H1 (cell line): ENCODE data around the gene CTTNBP2NL. TPM values are rescaled to one million over a fixed set of nuclear protein-coding genes. Genes with fewer than 3 reads are reported as not detected.

Experiments used
- CTCF ChIA-PET: fragments of 300-600 bp; sonication (Branson Sonifier 250); formaldehyde crosslinking; loops from one replicate; lab custom pipeline; 2021; ENCODE audit not compliant: partially characterized antibody; lab: Charles Lee
- POLR2A ChIA-PET: fragments of 300-600 bp; sonication (Branson Sonifier 250); formaldehyde crosslinking; loops from one replicate; lab custom pipeline; 2021; ENCODE audit warnings: inconsistent platforms; ENCODE audit not compliant: partially characterized antibody; lab: Charles Lee
- DNase-seq, 2 experiments: peaks; one replicate each; pipeline versions ENCODE4 v3.0.0 to v3.0.0-alpha.2; 2010 to 2022; ENCODE audit warnings: low spot score in 2 of 2, low read depth in 1 of 2, mixed read lengths in 1 of 2
- FAIRE-seq: peaks from 2 replicates; lab custom pipeline; 2011; peaks lifted over from hg19 to GRCh38; lab: Jason Lieb, UNC
- H2AFZ ChIP-seq: 2 replicates; pipeline ENCODE4 v1.8.1; 2012; ENCODE audit warnings: low read length, inconsistent platforms
- H2AK5ac ChIP-seq: 2 replicates; pipeline ENCODE4 v1.6.1; 2013; ENCODE audit warnings: low read depth, low read length
- H2BK120ac ChIP-seq: replicated peaks from 2 replicates; pipeline ENCODE3; 2013; ENCODE audit warnings: low read depth, low read length, inconsistent platforms
- H2BK12ac ChIP-seq: 2 replicates; pipeline ENCODE4 v1.6.1; 2013; ENCODE audit warnings: low read depth, low read length
- H2BK15ac ChIP-seq: 2 replicates; pipeline ENCODE4 v1.6.1; 2013; ENCODE audit warnings: low read length
- H2BK20ac ChIP-seq: 2 replicates; pipeline ENCODE4 v1.6.1; 2013; ENCODE audit warnings: low read length
- H2BK5ac ChIP-seq: 2 replicates; pipeline ENCODE4 v1.6.1; 2013; ENCODE audit warnings: low read depth, low read length
- H3K14ac ChIP-seq: 2 replicates; pipeline ENCODE4 v1.6.1; 2013; ENCODE audit warnings: inconsistent platforms; ENCODE audit not compliant: insufficient read length
- H3K18ac ChIP-seq: 2 replicates; pipeline ENCODE4 v1.6.1; 2013; ENCODE audit warnings: low read length; ENCODE audit errors: extremely low read depth
- H3K23ac ChIP-seq: 2 replicates; pipeline ENCODE4 v1.6.1; 2013; ENCODE audit warnings: inconsistent platforms; ENCODE audit not compliant: insufficient read length
- H3K23me2 ChIP-seq: 2 replicates; pipeline ENCODE4 v1.6.1; 2013; ENCODE audit warnings: low read depth, low read length
- H3K27ac ChIP-seq: 2 replicates; pipeline ENCODE4 v1.6.1; 2011; ENCODE audit warnings: low read depth, low read length, inconsistent platforms
- H3K27me3 ChIP-seq, 4 experiments: replicated peaks in 1 of 4; 1 replicate in 1 of 4; 2 replicates in 3 of 4; pipeline versions ENCODE4 v1.6.1 to v1.8.1; 2011 to 2013; ENCODE audit warnings: low read length in 3 of 4, mild to moderate bottlenecking in 3 of 4, inconsistent platforms in 2 of 4, mixed read lengths in 2 of 4, moderate library complexity in 1 of 4; ENCODE audit not compliant: control insufficient read depth in 3 of 4, insufficient read depth in 3 of 4; ENCODE audit errors: extremely low read depth in 1 of 4
- H3K36me3 ChIP-seq, 4 experiments: 2 replicates each; pipeline versions ENCODE4 v1.6.1 to v1.8.1; 2011 to 2013; ENCODE audit warnings: mild to moderate bottlenecking in 4 of 4, low read length in 3 of 4, moderate library complexity in 2 of 4, control low read depth in 1 of 4, inconsistent platforms in 1 of 4; ENCODE audit not compliant: insufficient read depth in 4 of 4, control insufficient read depth in 2 of 4
- H3K4ac ChIP-seq: replicated peaks from 2 replicates; pipeline ENCODE3; 2013; ENCODE audit warnings: low read length, low read depth, mixed read lengths, inconsistent platforms; ENCODE audit not compliant: insufficient read length
- H3K4me1 ChIP-seq, 4 experiments: replicated peaks in 1 of 4; 1 replicate in 1 of 4; 2 replicates in 3 of 4; pipeline versions ENCODE4 v1.6.1 to v1.8.1; 2011 to 2013; ENCODE audit warnings: low read length in 3 of 4, inconsistent platforms in 2 of 4, mixed read lengths in 1 of 4; ENCODE audit not compliant: insufficient read depth in 4 of 4, control insufficient read depth in 3 of 4
- H3K4me2 ChIP-seq, 2 experiments: 2 replicates each; pipeline versions ENCODE4 v1.6.1 to v1.8.1; 2011 to 2013; ENCODE audit warnings: low read depth in 2 of 2, low read length in 2 of 2, control low read depth in 1 of 2, inconsistent platforms in 1 of 2, mild to moderate bottlenecking in 1 of 2; ENCODE audit not compliant: insufficient read depth in 1 of 2
- H3K4me3 ChIP-seq, 4 experiments: fragments of 200-600, 300-600 bp in 1 of 4; sonication (generic), shearing (Covaris generic), sonication (Bioruptor Twin) in 1 of 4; 2 replicates each; pipeline versions ENCODE4 v1.5.1 to v1.8.1; 2011 to 2016; ENCODE audit warnings: low read length in 4 of 4, low read depth in 3 of 4, control low read depth in 2 of 4, inconsistent platforms in 2 of 4, mild to moderate bottlenecking in 2 of 4, mixed read lengths in 1 of 4, moderate library complexity in 1 of 4; ENCODE audit not compliant: insufficient read depth in 2 of 4; ENCODE audit errors: extremely low read depth in 1 of 4
- H3K56ac ChIP-seq: replicated peaks from 2 replicates; pipeline ENCODE3; 2013; ENCODE audit warnings: low read depth, mild to moderate bottlenecking, mixed read lengths, low read length, inconsistent platforms; ENCODE audit not compliant: insufficient read length
- H3K79me1 ChIP-seq: 2 replicates; pipeline ENCODE4 v1.6.1; 2013; ENCODE audit warnings: low read depth, low read length, control low read depth
- H3K79me2 ChIP-seq, 2 experiments: 2 replicates each; pipeline versions ENCODE4 v1.6.1 to v1.8.1; 2012 to 2013; ENCODE audit warnings: low read length in 2 of 2, mild to moderate bottlenecking in 2 of 2, inconsistent platforms in 1 of 2; ENCODE audit not compliant: insufficient read depth in 2 of 2, control insufficient read depth in 1 of 2
- H3K9ac ChIP-seq, 4 experiments: replicated peaks in 1 of 4; 1 replicate in 1 of 4; 2 replicates in 3 of 4; pipeline versions ENCODE4 v1.6.1 to v1.8.1; 2011 to 2013; ENCODE audit warnings: low read depth in 3 of 4, low read length in 3 of 4, control low read depth in 2 of 4, mild to moderate bottlenecking in 2 of 4, moderate library complexity in 2 of 4, inconsistent platforms in 1 of 4; ENCODE audit errors: extremely low read depth in 1 of 4
- H3K9me3 ChIP-seq, 2 experiments: 2 replicates each; pipeline versions ENCODE4 v1.6.1 to v1.8.1; 2012 to 2013; ENCODE audit warnings: mild to moderate bottlenecking in 2 of 2, moderate library complexity in 2 of 2, control low read depth in 1 of 2, inconsistent platforms in 1 of 2, low read depth in 1 of 2, low read length in 1 of 2, mixed read lengths in 1 of 2; ENCODE audit not compliant: insufficient read depth in 2 of 2
- H4K20me1 ChIP-seq, 2 experiments: replicated peaks in 1 of 2; 2 replicates each; pipeline versions ENCODE3 to v1.8.1; 2011 to 2013; ENCODE audit warnings: inconsistent platforms in 2 of 2, low read length in 2 of 2, mild to moderate bottlenecking in 1 of 2; ENCODE audit not compliant: insufficient read depth in 2 of 2, control insufficient read depth in 1 of 2
- H4K5ac ChIP-seq: 2 replicates; pipeline ENCODE4 v1.6.1; 2013; ENCODE audit warnings: low read length, low read depth, mixed read lengths, inconsistent platforms; ENCODE audit not compliant: insufficient read length
- H4K8ac ChIP-seq: 2 replicates; pipeline ENCODE4 v1.8.0; 2013; ENCODE audit warnings: mild to moderate bottlenecking, moderate library complexity, low read length, inconsistent platforms; ENCODE audit not compliant: insufficient read depth; ENCODE audit errors: extremely low read depth
- H4K91ac ChIP-seq: replicated peaks from 2 replicates; pipeline ENCODE3; 2013; ENCODE audit warnings: low read length, mixed read lengths, inconsistent platforms; ENCODE audit not compliant: insufficient read length
- BCL11A ChIP-seq, 2 experiments: IDR thresholded peaks; one replicate each; pipeline ENCODE4 v1.6.1; 2011; ENCODE audit warnings: low read depth in 2 of 2, low read length in 2 of 2, mild to moderate bottlenecking in 2 of 2
- CHD1 ChIP-seq: IDR thresholded peaks from 2 replicates; pipeline ENCODE4 v1.6.1; 2012; ENCODE audit warnings: low read depth, low read length, improper control_type of control experiment
- CREB1 ChIP-seq: IDR thresholded peaks from 2 replicates; pipeline ENCODE4 v1.6.1; 2012; ENCODE audit warnings: inconsistent platforms
- GTF2F1 ChIP-seq: IDR thresholded peaks from 2 replicates; pipeline ENCODE4 v1.6.1; 2012; ENCODE audit warnings: low read depth, low read length, improper control_type of control experiment, borderline replicate concordance
- SAP30 ChIP-seq: fragments of 300-600 bp; sonication (generic); IDR thresholded peaks from 2 replicates; pipeline ENCODE4 v1.7.1; 2012; ENCODE audit warnings: low read length, moderate library complexity, mild to moderate bottlenecking, inconsistent platforms; ENCODE audit not compliant: insufficient read depth, insufficient replicate concordance
- SP1 ChIP-seq: IDR thresholded peaks from 2 replicates; pipeline ENCODE4 v1.6.1; 2011; ENCODE audit warnings: low read depth, low read length
- SP4 ChIP-seq: IDR thresholded peaks from 2 replicates; pipeline ENCODE4 v1.6.1; 2012; ENCODE audit warnings: low read length, inconsistent platforms
- WGBS, 2 experiments: shearing (Covaris generic) in 1 of 2; methylation state at CpG; one replicate each; pipeline versions ENCODE4 v1.1.6 to v1.1.7; 2013 to 2015; ENCODE audit warnings: low lambda C conversion rate in 2 of 2, mixed read lengths in 2 of 2, inconsistent platforms in 1 of 2, low coverage in 1 of 2, missing lambda C conversion rate in 1 of 2; ENCODE audit not compliant: insufficient replicate concordance in 2 of 2, insufficient coverage in 1 of 2, insufficient read length in 1 of 2; ENCODE audit errors: extremely low coverage in 1 of 2, missing lambda C conversion rate in 1 of 2; 5-methylcytosine and 5-hydroxymethylcytosine counted together
- polyA plus RNA-seq, 7 experiments: library from polyadenylated mRNA; depleted of rRNA in 3 of 7; stranded (reverse) in 5 of 7; unstranded in 2 of 7; fragments of >200 nt in 5 of 7; fragments of 200-250 nt in 2 of 7; gene quantifications; 1 replicate in 5 of 7; 2 replicates in 1 of 7; 4 replicates in 1 of 7; pipeline versions ENCODE4 v1.2.1 to v1.2.3, GENCODE V29; 2011 to 2013; ENCODE audit warnings: missing spikeins in 2 of 7, mixed read lengths in 2 of 7
- total RNA-seq: library from RNA; stranded (reverse); fragmentation: NEBNext Ultra II Directional; extraction: Animal tissue kit (Norgen Biotek cat#: 25700); gene quantifications from 2 replicates; pipeline ENCODE4 v1.2.1, GENCODE V29; 2021

Gene CTTNBP2NL
- total and polyA plus RNA-seq, 2 of the 8 experiments (the other 6 are each of a cell fraction or from before 2014, with no cell fraction given), result 6.4 to 35.1 TPM

GRCh38 chr1:112436384-112437156 is 40.6 kb downstream of the CTTNBP2NL start:
- no peak overlapping the region for H2AK5ac ChIP-seq
- TF ChIP-seq SP1 (no peak), GTF2F1 (no peak), CHD1 (no peak), SAP30 (no peak), BCL11A (IDR thresholded peaks at IDR 0.05; ENCODE audit: low read depth in 2 of 2, low read length in 2 of 2) (no peak), SP4 (no peak), CREB1 (no peak)
- peaks cover 0 to 3% (median 1%) of the 10 kb centered on the region in 4 experiments; a peak in 3 of 8 replicates for H3K36me3 ChIP-seq
- no peak overlapping the region for H4K91ac ChIP-seq
- H3K18ac ChIP-seq, result no peak overlapping the region
- H4K20me1 ChIP-seq, result peaks cover 0 to 3% of the 10 kb centered on the region in 2 experiments
- H3K27me3 ChIP-seq, result no peaks in the 10 kb centered on the region
- H3K9ac ChIP-seq, result no peak overlapping the region
- CTCF ChIA-PET, result interaction anchor here (0.6 to 1.4 kb wide), 2 partner anchors 23 to 93 kb away, joined by 3 read pairs; no protein-coding TSS in a partner anchor
- H3K14ac ChIP-seq, result no peak overlapping the region
- H3K9me3 ChIP-seq, result no peaks in the 10 kb centered on the region
- no peak overlapping the region for H3K23ac ChIP-seq
- H3K4ac ChIP-seq, result no peak overlapping the region
- H4K5ac ChIP-seq, result no peak overlapping the region
- H3K4me2 ChIP-seq, result no peak overlapping the region
- H2BK15ac ChIP-seq, result no peak overlapping the region
- H2BK12ac ChIP-seq, result no peak overlapping the region
- no peak overlapping the region for H2BK5ac ChIP-seq
- POLR2A ChIA-PET, result no interaction called here
- H3K4me3 ChIP-seq, result no peak overlapping the region
- no peak overlapping the region for H3K56ac ChIP-seq
- H3K23me2 ChIP-seq, result no peaks in the 10 kb centered on the region
- no peak overlapping the region for H2BK20ac ChIP-seq
- no peak overlapping the region for H2BK120ac ChIP-seq
- no peaks in the 10 kb centered on the region for H3K79me1 ChIP-seq
- no peak for FAIRE-seq
- H3K79me2 ChIP-seq, result peaks cover 0 to 18% of the 10 kb centered on the region in 2 experiments; a peak in 2 of 4 replicates
- no peak overlapping the region for H4K8ac ChIP-seq
- 90% methylated on average over 5 of the region's 5 CpGs; no CpG with 5 or more reads in 1 of the 2 experiments for WGBS, 2 experiments
- no peak overlapping the region for H2AFZ ChIP-seq
- no peak for DNase-seq
- no peaks in the 10 kb centered on the region for H3K4me1 ChIP-seq
- H3K27ac ChIP-seq, result no peak overlapping the region
